K562 (cell line): ENCODE measurements around the gene DIS3L2.

Experiments used
- CTCF ChIP-seq, 3 experiments: IDR thresholded peaks in 2 of 3; conservative IDR thresholded peaks in 1 of 3; 2 replicates each; pipeline ENCODE4 v1.5.1; 2011 to 2012; ENCODE audit warnings: low read length in 3 of 3, mild to moderate bottlenecking in 3 of 3, control low read depth in 2 of 3, improper control_type of control experiment in 1 of 3, inconsistent platforms in 1 of 3, low read depth in 1 of 3, mixed read lengths in 1 of 3, moderate library complexity in 1 of 3; ENCODE audit not compliant: insufficient read depth in 2 of 3
- ESRRA ChIP-seq: fragments of 450-650 bp; IDR thresholded peaks from 2 replicates; pipeline ENCODE4 v1.6.1; 2014; ENCODE audit warnings: low read depth, mild to moderate bottlenecking, moderate library complexity, borderline replicate concordance
- FOXP4 ChIP-seq: sonication (generic); formaldehyde crosslinking; IDR thresholded peaks from 2 replicates; pipeline ENCODE4 v1.8.0; 2022; ENCODE audit warnings: mild to moderate bottlenecking, missing genetic modification reagents, borderline replicate concordance
- HDAC3 ChIP-seq: fragments of 450-650 bp; IDR thresholded peaks from 2 replicates; pipeline ENCODE4 v1.6.1; 2018; ENCODE audit warnings: borderline replicate concordance, mild to moderate bottlenecking, moderate library complexity; ENCODE audit not compliant: partially characterized antibody
- POLR2AphosphoS5 ChIP-seq: IDR thresholded peaks from 2 replicates; pipeline ENCODE4 v1.6.1; 2011; ENCODE audit warnings: mild to moderate bottlenecking, low read depth, low read length, moderate library complexity; ENCODE audit not compliant: control insufficient read depth, insufficient read depth
- RAD21 ChIP-seq, 2 experiments: fragments of 250-450 bp in 1 of 2; fragments of 450-650 bp in 1 of 2; sonication (Bioruptor Pico) in 1 of 2; formaldehyde crosslinking in 1 of 2; IDR thresholded peaks in 1 of 2; conservative IDR thresholded peaks in 1 of 2; 2 replicates each; pipeline versions ENCODE4 v1.4.0 to v1.8.0; 2020 to 2022; ENCODE audit warnings: mild to moderate bottlenecking in 2 of 2, moderate library complexity in 1 of 2
- REST ChIP-seq, 2 experiments: fragments of 450-650 bp; formaldehyde crosslinking in 1 of 2; IDR thresholded peaks; 2 replicates each; pipeline versions ENCODE4 v1.4.0 to v1.6.1; 2014 to 2020; ENCODE audit warnings: mild to moderate bottlenecking in 2 of 2, borderline replicate concordance in 1 of 2, low read depth in 1 of 2
- SLC30A9 ChIP-seq: fragments of 250-450 bp; sonication (Bioruptor Pico); IDR thresholded peaks from 2 replicates; pipeline ENCODE4 v1.8.0; 2022; ENCODE audit warnings: mild to moderate bottlenecking, moderate library complexity
- SMARCA5 ChIP-seq: fragments of 450-650 bp; IDR thresholded peaks from 2 replicates; pipeline ENCODE4 v1.6.1; 2016
- YY1 ChIP-seq, 3 experiments: IDR thresholded peaks; 2 replicates each; pipeline ENCODE4 v1.6.1; 2011; ENCODE audit warnings: low read length in 2 of 3, mild to moderate bottlenecking in 2 of 3, moderate library complexity in 2 of 3, borderline replicate concordance in 1 of 3, control low read depth in 1 of 3, low read depth in 1 of 3; ENCODE audit not compliant: insufficient read depth in 3 of 3, insufficient replicate concordance in 2 of 3, control insufficient read depth in 1 of 3, insufficient read length in 1 of 3; ENCODE audit errors: extremely low read depth in 1 of 3

GRCh38 chr2:232053777-232054176 lies 92.3 kb downstream of the DIS3L2 start:
- no peak for TF ChIP-seq REST (IDR thresholded peaks at IDR 0.05; ENCODE audit: borderline replicate concordance)
- TF ChIP-seq REST (CRISPR knock-in tag; IDR thresholded peaks at IDR 0.05; ENCODE audit: low read depth), result no peak
- TF ChIP-seq SLC30A9 (CRISPR knock-in tag), result no peak
- TF ChIP-seq CTCF (IDR thresholded peaks at IDR 0.05 in 2 of 3, conservative IDR thresholded peaks at IDR 0.05 in 1 of 3; ENCODE audit: insufficient read depth in 2 of 3, low read depth in 1 of 3, low read length in 3 of 3), result no peak
- TF ChIP-seq YY1 (IDR thresholded peaks at IDR 0.05; ENCODE audit: borderline replicate concordance in 1 of 3, control insufficient read depth in 1 of 3, extremely low read depth in 1 of 3, insufficient read depth in 3 of 3, insufficient read length in 1 of 3, insufficient replicate concordance in 2 of 3, low read depth in 1 of 3, low read length in 2 of 3), result no peak
- no peak for TF ChIP-seq FOXP4 (CRISPR knock-in tag)
- no peak for TF ChIP-seq POLR2AphosphoS5
- TF ChIP-seq HDAC3, result no peak
- TF ChIP-seq ESRRA, result no peak
- TF ChIP-seq RAD21 (CRISPR knock-in tag; conservative IDR thresholded peaks at IDR 0.05 in 1 of 2, IDR thresholded peaks at IDR 0.05 in 1 of 2), result no peak
- no peak for TF ChIP-seq SMARCA5
